Measurements from ENCODE around the gene ADGRA1.

GRCh38 chr10:133052076-133052475 is 35.6 kb upstream of the ADGRA1 start:
- TF ChIP-seq CEBPB (IDR thresholded peaks at IDR 0.05) (no peak), CTCF (IDR thresholded peaks at IDR 0.05) (no peak), POLR2A (IDR thresholded peaks at IDR 0.05; ENCODE audit: low read length) (no peak), PBX3 (IDR thresholded peaks at IDR 0.05) (no peak), CHD2 (IDR thresholded peaks at IDR 0.05; ENCODE audit: low read length, partially characterized antibody) (no peak), ESRRA (IDR thresholded peaks at IDR 0.05; ENCODE audit: borderline replicate concordance, low read length) (no peak), REST (IDR thresholded peaks at IDR 0.05) (no peak), MAX (IDR thresholded peaks at IDR 0.05) (no peak), ELK1 (IDR thresholded peaks at IDR 0.05; ENCODE audit: low read depth, low read length) (no peak), JUN (IDR thresholded peaks at IDR 0.05) (no peak)
